ENCODE data around the gene NUP214.

DNA sequence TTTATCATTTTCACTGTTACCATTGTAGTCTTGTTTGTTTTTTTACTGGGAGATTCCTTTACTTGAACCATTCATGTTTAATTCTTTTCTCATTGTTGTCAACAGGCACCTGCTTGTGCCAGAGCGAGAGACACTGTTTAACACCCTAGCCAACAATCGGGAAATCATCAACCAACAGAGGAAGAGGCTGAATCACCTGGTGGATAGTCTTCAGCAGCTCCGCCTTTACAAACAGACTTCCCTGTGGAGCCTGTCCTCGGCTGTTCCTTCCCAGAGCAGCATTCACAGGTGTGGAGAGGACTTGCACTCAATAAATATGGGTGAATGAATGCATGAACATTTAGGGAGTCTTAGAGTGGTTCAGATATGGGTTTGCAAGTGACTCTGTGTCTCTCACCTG is 37.5 kb downstream of the NUP214 start:
- TF ChIP-seq, protein P1, sequence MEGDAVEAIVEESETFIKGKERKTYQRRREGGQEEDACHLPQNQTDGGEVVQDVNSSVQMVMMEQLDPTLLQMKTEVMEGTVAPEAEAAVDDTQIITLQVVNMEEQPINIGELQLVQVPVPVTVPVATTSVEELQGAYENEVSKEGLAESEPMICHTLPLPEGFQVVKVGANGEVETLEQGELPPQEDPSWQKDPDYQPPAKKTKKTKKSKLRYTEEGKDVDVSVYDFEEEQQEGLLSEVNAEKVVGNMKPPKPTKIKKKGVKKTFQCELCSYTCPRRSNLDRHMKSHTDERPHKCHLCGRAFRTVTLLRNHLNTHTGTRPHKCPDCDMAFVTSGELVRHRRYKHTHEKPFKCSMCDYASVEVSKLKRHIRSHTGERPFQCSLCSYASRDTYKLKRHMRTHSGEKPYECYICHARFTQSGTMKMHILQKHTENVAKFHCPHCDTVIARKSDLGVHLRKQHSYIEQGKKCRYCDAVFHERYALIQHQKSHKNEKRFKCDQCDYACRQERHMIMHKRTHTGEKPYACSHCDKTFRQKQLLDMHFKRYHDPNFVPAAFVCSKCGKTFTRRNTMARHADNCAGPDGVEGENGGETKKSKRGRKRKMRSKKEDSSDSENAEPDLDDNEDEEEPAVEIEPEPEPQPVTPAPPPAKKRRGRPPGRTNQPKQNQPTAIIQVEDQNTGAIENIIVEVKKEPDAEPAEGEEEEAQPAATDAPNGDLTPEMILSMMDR (IDR thresholded peaks at IDR 0.05 in 2 of 3, conservative IDR thresholded peaks at IDR 0.05 in 1 of 3; ENCODE audit: borderline replicate concordance in 1 of 3, insufficient read depth in 1 of 3, low read depth in 2 of 3, low read length in 2 of 3), result no peak
- TF ChIP-seq EZH2phosphoT487 (IDR thresholded peaks at IDR 0.05; ENCODE audit: borderline replicate concordance), result no peak
- TF ChIP-seq POLR2A (IDR thresholded peaks at IDR 0.05; ENCODE audit: borderline replicate concordance, extremely low read depth, insufficient read depth, insufficient read length), result no peak
- TF ChIP-seq ZBTB33 (IDR thresholded peaks at IDR 0.05; ENCODE audit: extremely low read depth, insufficient replicate concordance, low read length), result no peak
- TF ChIP-seq, protein P2, sequence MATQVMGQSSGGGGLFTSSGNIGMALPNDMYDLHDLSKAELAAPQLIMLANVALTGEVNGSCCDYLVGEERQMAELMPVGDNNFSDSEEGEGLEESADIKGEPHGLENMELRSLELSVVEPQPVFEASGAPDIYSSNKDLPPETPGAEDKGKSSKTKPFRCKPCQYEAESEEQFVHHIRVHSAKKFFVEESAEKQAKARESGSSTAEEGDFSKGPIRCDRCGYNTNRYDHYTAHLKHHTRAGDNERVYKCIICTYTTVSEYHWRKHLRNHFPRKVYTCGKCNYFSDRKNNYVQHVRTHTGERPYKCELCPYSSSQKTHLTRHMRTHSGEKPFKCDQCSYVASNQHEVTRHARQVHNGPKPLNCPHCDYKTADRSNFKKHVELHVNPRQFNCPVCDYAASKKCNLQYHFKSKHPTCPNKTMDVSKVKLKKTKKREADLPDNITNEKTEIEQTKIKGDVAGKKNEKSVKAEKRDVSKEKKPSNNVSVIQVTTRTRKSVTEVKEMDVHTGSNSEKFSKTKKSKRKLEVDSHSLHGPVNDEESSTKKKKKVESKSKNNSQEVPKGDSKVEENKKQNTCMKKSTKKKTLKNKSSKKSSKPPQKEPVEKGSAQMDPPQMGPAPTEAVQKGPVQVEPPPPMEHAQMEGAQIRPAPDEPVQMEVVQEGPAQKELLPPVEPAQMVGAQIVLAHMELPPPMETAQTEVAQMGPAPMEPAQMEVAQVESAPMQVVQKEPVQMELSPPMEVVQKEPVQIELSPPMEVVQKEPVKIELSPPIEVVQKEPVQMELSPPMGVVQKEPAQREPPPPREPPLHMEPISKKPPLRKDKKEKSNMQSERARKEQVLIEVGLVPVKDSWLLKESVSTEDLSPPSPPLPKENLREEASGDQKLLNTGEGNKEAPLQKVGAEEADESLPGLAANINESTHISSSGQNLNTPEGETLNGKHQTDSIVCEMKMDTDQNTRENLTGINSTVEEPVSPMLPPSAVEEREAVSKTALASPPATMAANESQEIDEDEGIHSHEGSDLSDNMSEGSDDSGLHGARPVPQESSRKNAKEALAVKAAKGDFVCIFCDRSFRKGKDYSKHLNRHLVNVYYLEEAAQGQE (IDR thresholded peaks at IDR 0.05; ENCODE audit: low read depth), result no peak
- no peak for TF ChIP-seq EGR1 (IDR thresholded peaks at IDR 0.05; ENCODE audit: low read depth)
- TF ChIP-seq, protein P3, sequence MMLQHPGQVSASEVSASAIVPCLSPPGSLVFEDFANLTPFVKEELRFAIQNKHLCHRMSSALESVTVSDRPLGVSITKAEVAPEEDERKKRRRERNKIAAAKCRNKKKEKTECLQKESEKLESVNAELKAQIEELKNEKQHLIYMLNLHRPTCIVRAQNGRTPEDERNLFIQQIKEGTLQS (IDR thresholded peaks at IDR 0.05), result no peak
- TF ChIP-seq SRF (IDR thresholded peaks at IDR 0.05; ENCODE audit: low read depth), result no peak
- no peak for TF ChIP-seq MAX (IDR thresholded peaks at IDR 0.05)
- TF ChIP-seq EZH2 (IDR thresholded peaks at IDR 0.05), result no peak
- TF ChIP-seq TCF7L2 (IDR thresholded peaks at IDR 0.05; ENCODE audit: borderline replicate concordance, extremely low read depth, insufficient read depth, insufficient read length), result no peak
- no peak for TF ChIP-seq POLR2AphosphoS5 (IDR thresholded peaks at IDR 0.05; ENCODE audit: low read depth, low read length)
